ENCODE measurements around the gene MARK3. TPM values are rescaled to one million over a fixed set of nuclear protein-coding genes. Genes with fewer than 3 reads are reported as not detected.

Gene MARK3
- polyA plus RNA-seq, 3 donors: 29.3 to 163 (median 44.7) TPM

DNA sequence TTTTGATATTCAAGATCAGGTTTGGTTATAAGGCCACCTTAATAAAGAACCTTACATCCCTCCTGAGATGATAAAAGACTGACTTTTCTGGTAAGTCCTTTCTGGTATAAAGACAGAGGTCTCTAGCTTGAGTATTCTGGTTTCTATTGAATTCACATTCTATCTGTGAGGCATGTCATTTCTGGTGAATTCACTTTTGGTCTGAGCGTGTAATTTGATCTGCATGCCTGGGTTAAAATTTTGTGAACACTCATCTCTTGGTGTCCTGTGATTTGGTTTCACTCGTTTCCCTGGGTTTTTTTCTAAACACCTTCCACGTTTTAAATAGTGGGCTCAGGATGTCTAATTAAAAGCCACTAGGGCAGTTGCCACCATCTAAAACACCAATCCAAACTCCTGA lies 38.9 kb upstream of the MARK3 start:
- no peak overlapping the region for H3K4me3 ChIP-seq (replicated peaks in 1 of 3; ENCODE audit: low read depth in 2 of 3, low read length in 3 of 3)
- TF ChIP-seq, protein P1, sequence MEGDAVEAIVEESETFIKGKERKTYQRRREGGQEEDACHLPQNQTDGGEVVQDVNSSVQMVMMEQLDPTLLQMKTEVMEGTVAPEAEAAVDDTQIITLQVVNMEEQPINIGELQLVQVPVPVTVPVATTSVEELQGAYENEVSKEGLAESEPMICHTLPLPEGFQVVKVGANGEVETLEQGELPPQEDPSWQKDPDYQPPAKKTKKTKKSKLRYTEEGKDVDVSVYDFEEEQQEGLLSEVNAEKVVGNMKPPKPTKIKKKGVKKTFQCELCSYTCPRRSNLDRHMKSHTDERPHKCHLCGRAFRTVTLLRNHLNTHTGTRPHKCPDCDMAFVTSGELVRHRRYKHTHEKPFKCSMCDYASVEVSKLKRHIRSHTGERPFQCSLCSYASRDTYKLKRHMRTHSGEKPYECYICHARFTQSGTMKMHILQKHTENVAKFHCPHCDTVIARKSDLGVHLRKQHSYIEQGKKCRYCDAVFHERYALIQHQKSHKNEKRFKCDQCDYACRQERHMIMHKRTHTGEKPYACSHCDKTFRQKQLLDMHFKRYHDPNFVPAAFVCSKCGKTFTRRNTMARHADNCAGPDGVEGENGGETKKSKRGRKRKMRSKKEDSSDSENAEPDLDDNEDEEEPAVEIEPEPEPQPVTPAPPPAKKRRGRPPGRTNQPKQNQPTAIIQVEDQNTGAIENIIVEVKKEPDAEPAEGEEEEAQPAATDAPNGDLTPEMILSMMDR (IDR thresholded peaks at IDR 0.05): no peak
- peaks cover 41% of the 10 kb centered on the region for H4K20me1 ChIP-seq (ENCODE audit: insufficient read depth, low read length)
- Mint-ChIP-seq H3K27ac (peak overlapping the region in 4 of 7 donors; percentile 30 to 45 (median 32)), H3K4me3 (no peak overlapping the region), H3K4me1 (no peaks in the 10 kb centered on the region), H3K36me3 (peaks cover 32 to 36% of the 10 kb centered on the region in 2 donors), H3K9me3 (peaks cover 0 to 2% (median 0%) of the 10 kb centered on the region in 7 donors), H3K27me3 (ENCODE audit: low read depth in 3 of 3) (peaks cover 0 to 2% (median 0%) of the 10 kb centered on the region in 3 donors)
- H3K36me3 ChIP-seq (replicated peaks in 1 of 2; ENCODE audit: control insufficient read depth in 1 of 2, insufficient read depth in 2 of 2, low read length in 2 of 2): peaks cover 35 to 37% of the 10 kb centered on the region in 2 donors
- H3K79me2 ChIP-seq (ENCODE audit: insufficient read depth, low read length): peaks cover 4% of the 10 kb centered on the region
- WGBS (ENCODE audit: insufficient coverage): 90% methylated on average over 2 of the region's 3 CpGs
- no peaks in the 10 kb centered on the region for H3K4me1 ChIP-seq (ENCODE audit: control insufficient read depth in 1 of 2, insufficient read depth in 2 of 2, low read length in 2 of 2)
- no peak overlapping the region for H2AFZ ChIP-seq (ENCODE audit: insufficient read depth, low read depth, low read length, poor library complexity, severe bottlenecking)
- H3K4me2 ChIP-seq (replicated peaks; ENCODE audit: extremely low read depth, low read length, poor library complexity, severe bottlenecking): no peak overlapping the region
- no peak for DNase-seq
- H3K27ac ChIP-seq (ENCODE audit: low read depth in 1 of 2, low read length in 2 of 2): no peak overlapping the region
- no peaks in the 10 kb centered on the region for H3K9me3 ChIP-seq (replicated peaks in 1 of 2; ENCODE audit: control insufficient read depth in 1 of 2, insufficient read depth in 1 of 2, low read length in 2 of 2)
- intact Hi-C loops (cut with micrococcal nuclease): loop anchor here (5.0 kb wide), 2 partner anchors 36 to 41 kb away; partner anchors contain the start of gene MARK3 (in 1 of the 2)
- H3K9ac ChIP-seq (ENCODE audit: insufficient read depth, low read length, poor library complexity, severe bottlenecking): no peak overlapping the region
- H3K27me3 ChIP-seq (ENCODE audit: control insufficient read depth in 2 of 2, insufficient read depth in 2 of 2, low read length in 2 of 2): no peaks in the 10 kb centered on the region

DNA sequence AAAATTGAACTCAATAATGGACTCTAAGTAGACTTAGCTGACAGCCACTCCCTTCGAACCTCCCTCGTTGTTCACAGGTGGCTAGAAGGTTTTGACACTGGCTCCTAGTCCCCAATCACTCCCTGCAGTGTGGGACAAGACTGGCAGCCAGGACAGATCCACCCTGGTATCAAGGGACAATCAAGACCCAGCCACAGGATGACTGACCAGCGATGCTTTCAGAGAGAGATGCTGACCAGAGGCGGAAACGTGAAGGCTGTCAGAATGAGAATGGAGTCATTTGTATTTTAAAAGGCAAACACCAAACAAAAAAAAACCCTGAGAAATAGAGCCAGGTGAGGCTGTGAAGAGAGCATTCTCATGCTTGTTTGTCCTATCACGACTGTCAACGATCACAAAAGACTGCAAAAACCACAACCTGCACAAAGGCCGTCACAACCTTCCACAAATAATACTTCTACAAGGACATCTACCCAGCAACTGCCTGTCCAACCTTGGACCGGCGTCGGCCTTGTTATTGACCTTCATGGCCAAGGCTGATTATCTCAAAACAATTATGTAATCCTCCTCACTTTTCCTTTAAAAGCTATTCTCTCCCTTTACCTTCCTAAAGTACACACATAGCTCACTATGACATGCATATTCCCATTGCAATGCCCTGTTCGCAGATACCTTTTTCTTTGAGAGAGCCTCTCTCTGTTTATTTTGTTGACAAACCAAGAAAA lies 38.0 kb upstream of the MARK3 start:
- intact Hi-C loops (cut with micrococcal nuclease): loop anchor here (5.0 kb wide), 2 partner anchors 35 to 40 kb away; partner anchors contain the start of gene MARK3 (in 1 of the 2)
- Mint-ChIP-seq H3K4me1 (no peaks in the 10 kb centered on the region), H3K27me3 (ENCODE audit: low read depth in 3 of 3) (peaks cover 0 to 3% (median 0%) of the 10 kb centered on the region in 3 donors), H3K36me3 (peaks cover 22 to 27% of the 10 kb centered on the region in 2 donors), H3K9me3 (peaks cover 0 to 2% (median 0%) of the 10 kb centered on the region in 7 donors), H3K4me3 (no peak overlapping the region), H3K27ac (peak overlapping the region in 2 of 7 donors; percentile 16 to 33)
- Histone ChIP-seq H3K4me1 (ENCODE audit: control insufficient read depth in 1 of 2, insufficient read depth in 2 of 2, low read length in 2 of 2) (no peaks in the 10 kb centered on the region), H3K4me3 (replicated peaks in 1 of 3; ENCODE audit: low read depth in 2 of 3, low read length in 3 of 3) (no peak overlapping the region), H3K27ac (ENCODE audit: low read depth in 1 of 2, low read length in 2 of 2) (no peak overlapping the region), H3K36me3 (replicated peaks in 1 of 2; ENCODE audit: control insufficient read depth in 1 of 2, insufficient read depth in 2 of 2, low read length in 2 of 2) (peaks cover 25 to 27% of the 10 kb centered on the region in 2 donors), H4K20me1 (ENCODE audit: insufficient read depth, low read length) (peaks cover 31% of the 10 kb centered on the region), H3K79me2 (ENCODE audit: insufficient read depth, low read length) (no peaks in the 10 kb centered on the region), H3K4me2 (replicated peaks; ENCODE audit: extremely low read depth, low read length, poor library complexity, severe bottlenecking) (no peak overlapping the region), H3K9ac (ENCODE audit: insufficient read depth, low read length, poor library complexity, severe bottlenecking) (no peak overlapping the region), H3K27me3 (ENCODE audit: control insufficient read depth in 2 of 2, insufficient read depth in 2 of 2, low read length in 2 of 2) (no peaks in the 10 kb centered on the region), H2AFZ (ENCODE audit: insufficient read depth, low read depth, low read length, poor library complexity, severe bottlenecking) (no peak overlapping the region), H3K9me3 (replicated peaks in 1 of 2; ENCODE audit: control insufficient read depth in 1 of 2, insufficient read depth in 1 of 2, low read length in 2 of 2) (no peaks in the 10 kb centered on the region)
- DNase-seq: no peak
- TF ChIP-seq, protein P1 (IDR thresholded peaks at IDR 0.05): no peak
- WGBS (ENCODE audit: insufficient coverage): 83% methylated on average over 8 of the region's 12 CpGs

All from CD14-positive monocyte (primary cell).